CD14-positive monocyte (primary cell): ENCODE data around the gene PLAAT3. TPM values are rescaled to one million over a fixed set of nuclear protein-coding genes. Genes with fewer than 3 reads are reported as not detected.
"Not testable (repeated sequence)": the region's sequence is repeated elsewhere in the genome, so short reads cannot be mapped to it uniquely, and the experiment has no call there.

Source experiments
- DNase-seq, 3 donors: peaks; one replicate each; pipeline ENCODE4 v3.0.0-alpha.2; 2011 to 2022
- H2AFZ ChIP-seq: 2 replicates; pipeline ENCODE4 v1.6.0; 2012; ENCODE audit warnings: mild to moderate bottlenecking, low read depth, low read length, inconsistent platforms; ENCODE audit not compliant: insufficient read depth, poor library complexity, severe bottlenecking
- H3K27ac ChIP-seq, 2 donors: 1 replicate in 1 of 2; 2 replicates in 1 of 2; pipeline ENCODE4 v1.5.1; 2012 to 2013; ENCODE audit warnings: low read length in 2 of 2, control low read depth in 1 of 2, inconsistent platforms in 1 of 2, low read depth in 1 of 2, mild to moderate bottlenecking in 1 of 2
- H3K27me3 ChIP-seq, 2 donors: one replicate each; pipeline versions ENCODE4 v1.6.0 to v1.6.1; 2011 to 2013; ENCODE audit warnings: low read length in 2 of 2; ENCODE audit not compliant: control insufficient read depth in 2 of 2, insufficient read depth in 2 of 2
- H3K36me3 ChIP-seq, 2 donors: replicated peaks in 1 of 2; 1 replicate in 1 of 2; 2 replicates in 1 of 2; pipeline versions ENCODE4 v1.5.1 to v1.6.1; 2012 to 2013; ENCODE audit warnings: low read length in 2 of 2, control low read depth in 1 of 2, inconsistent platforms in 1 of 2, mild to moderate bottlenecking in 1 of 2; ENCODE audit not compliant: insufficient read depth in 2 of 2, control insufficient read depth in 1 of 2
- H3K4me1 ChIP-seq, 2 donors: 1 replicate in 1 of 2; 2 replicates in 1 of 2; pipeline versions ENCODE4 v1.5.1 to v1.6.1; 2012 to 2013; ENCODE audit warnings: low read length in 2 of 2, control low read depth in 1 of 2, inconsistent platforms in 1 of 2, mild to moderate bottlenecking in 1 of 2, moderate library complexity in 1 of 2; ENCODE audit not compliant: insufficient read depth in 2 of 2, control insufficient read depth in 1 of 2
- H3K4me2 ChIP-seq: replicated peaks from 2 replicates; pipeline ENCODE3; 2012; ENCODE audit warnings: low read length, moderate library complexity, mild to moderate bottlenecking; ENCODE audit not compliant: poor library complexity, severe bottlenecking; ENCODE audit errors: extremely low read depth
- H3K4me3 ChIP-seq, 3 experiments: fragments of 200-600 bp in 1 of 3; sonication (generic) in 1 of 3; replicated peaks in 1 of 3; 1 replicate in 2 of 3; 2 replicates in 1 of 3; pipeline ENCODE4 v1.5.1; 2011 to 2013; ENCODE audit warnings: low read length in 3 of 3, mild to moderate bottlenecking in 3 of 3, control low read depth in 2 of 3, low read depth in 2 of 3, inconsistent platforms in 1 of 3, moderate library complexity in 1 of 3
- H3K79me2 ChIP-seq: 2 replicates; pipeline ENCODE4 v1.6.0; 2012; ENCODE audit warnings: mild to moderate bottlenecking, control low read depth, inconsistent platforms, low read length, moderate library complexity; ENCODE audit not compliant: insufficient read depth
- H3K9ac ChIP-seq: 2 replicates; pipeline ENCODE4 v1.6.0; 2017; ENCODE audit warnings: low read length, mild to moderate bottlenecking; ENCODE audit not compliant: insufficient read depth, poor library complexity, severe bottlenecking
- H3K9me3 ChIP-seq, 2 donors: replicated peaks in 1 of 2; 1 replicate in 1 of 2; 2 replicates in 1 of 2; pipeline versions ENCODE4 v1.5.1 to v1.6.1; 2012 to 2013; ENCODE audit warnings: low read length in 2 of 2, control low read depth in 1 of 2; ENCODE audit not compliant: control insufficient read depth in 1 of 2, insufficient read depth in 1 of 2
- H4K20me1 ChIP-seq: 2 replicates; pipeline ENCODE4 v1.6.0; 2012; ENCODE audit warnings: mild to moderate bottlenecking, low read length, control low read depth, moderate library complexity; ENCODE audit not compliant: insufficient read depth
- H3K27ac Mint-ChIP-seq, 7 donors: one replicate each; pipeline ENCODE4 v1.8.0; 2020; ENCODE audit warnings: mild to moderate bottlenecking in 7 of 7, mixed read lengths in 7 of 7, moderate library complexity in 6 of 7, inconsistent platforms in 2 of 7
- H3K27me3 Mint-ChIP-seq, 3 donors: one replicate each; pipeline ENCODE4 v1.8.0; 2021 to 2022; ENCODE audit warnings: low read depth in 3 of 3, mild to moderate bottlenecking in 3 of 3, mixed read lengths in 3 of 3, moderate library complexity in 3 of 3, inconsistent platforms in 1 of 3
- H3K36me3 Mint-ChIP-seq, 2 donors: one replicate each; pipeline ENCODE4 v1.8.0; 2020; ENCODE audit warnings: mixed read lengths in 2 of 2, inconsistent platforms in 1 of 2, mild to moderate bottlenecking in 1 of 2
- H3K4me1 Mint-ChIP-seq: one replicate; pipeline ENCODE4 v1.8.0; 2020; ENCODE audit warnings: mild to moderate bottlenecking, mixed read lengths
- H3K4me3 Mint-ChIP-seq, 2 donors: one replicate each; pipeline ENCODE4 v1.8.0; 2020; ENCODE audit warnings: mild to moderate bottlenecking in 2 of 2, mixed read lengths in 2 of 2, moderate library complexity in 1 of 2
- H3K9me3 Mint-ChIP-seq, 7 donors: one replicate each; pipeline ENCODE4 v1.8.0; 2020 to 2022; ENCODE audit warnings: mixed read lengths in 7 of 7, mild to moderate bottlenecking in 6 of 7, moderate library complexity in 6 of 7, inconsistent platforms in 2 of 7
- CTCF ChIP-seq: fragments of 200-600 bp; IDR thresholded peaks from one replicate; pipeline ENCODE4 v1.8.0; 2022; ENCODE audit warnings: antibody characterized with exemption, mild to moderate bottlenecking
- WGBS: methylation state at CpG from one replicate; pipeline ENCODE4 v1.1.5; 2013; ENCODE audit warnings: missing lambda C conversion rate; ENCODE audit not compliant: insufficient coverage; 5-methylcytosine and 5-hydroxymethylcytosine counted together
- intact Hi-C, 2 donors: fragments of 100-400 bp; cut with micrococcal nuclease; formaldehyde crosslinking; loops; one replicate each; pipeline versions ENCODE4 v1.15.0 to v1.15.1; 2023
- polyA plus RNA-seq, 3 donors: library from polyadenylated mRNA; depleted of rRNA in 1 of 3; unstranded in 2 of 3; stranded (reverse) in 1 of 3; fragments of 300-500 nt in 2 of 3; fragments of >200 nt in 1 of 3; fragmentation: Illumina TruSeq in 2 of 3; gene quantifications; 1 replicate in 2 of 3; 2 replicates in 1 of 3; pipeline ENCODE4 v1.2.3, GENCODE V29; 2012 to 2021

PLAAT3 gene
- polyA plus RNA-seq, 3 donors: 20.2 to 67.3 (median 34.2) TPM

GRCh38 chr11:63586451-63587166 lies 27.6 kb downstream of the PLAAT3 start:
- Histone ChIP-seq H3K27ac (no peak overlapping the region), H2AFZ (no peak overlapping the region), H3K9ac (no peak overlapping the region), H4K20me1 (no peaks in the 10 kb centered on the region), H3K27me3 (no peaks in the 10 kb centered on the region), H3K4me2 (no peak overlapping the region), H3K79me2 (no peaks in the 10 kb centered on the region), H3K4me1 (no peaks in the 10 kb centered on the region), H3K9me3 (peaks cover 0 to 6% of the 10 kb centered on the region in 2 donors), H3K36me3 (no peaks in the 10 kb centered on the region), H3K4me3 (no peak overlapping the region)
- Mint-ChIP-seq H3K27ac (peak overlapping the region in 1 of 7 donors; percentile 26), H3K4me3 (no peak overlapping the region), H3K9me3 (peaks cover 5 to 11% (median 7%) of the 10 kb centered on the region in 7 donors), H3K4me1 (peaks cover 11% of the 10 kb centered on the region), H3K36me3 (peaks cover 0 to 56% of the 10 kb centered on the region in 2 donors), H3K27me3 (peaks cover 3 to 9% (median 4%) of the 10 kb centered on the region in 3 donors)
- intact Hi-C loops: no loop called here
- no peak for DNase-seq
- no CpG with 5 or more reads among the region's 6 CpGs for WGBS
- TF ChIP-seq CTCF: no peak

DNA sequence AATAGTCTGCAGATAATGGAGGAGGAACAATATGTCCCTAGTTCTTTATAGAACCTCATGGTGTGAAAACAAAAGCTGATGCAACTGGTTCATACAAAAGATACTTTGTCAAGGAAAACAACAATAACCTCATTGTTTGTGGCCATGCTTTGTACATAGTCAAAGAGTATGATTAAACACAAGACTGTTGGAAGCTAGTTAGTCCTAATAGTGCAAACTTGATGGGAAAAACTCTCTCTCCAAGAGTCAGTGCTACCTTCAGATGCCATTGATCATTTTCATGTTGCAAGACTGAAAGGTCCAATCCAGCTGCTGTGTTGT lies 30.9 kb downstream of the PLAAT3 start:
- DNase-seq: no peak
- Histone ChIP-seq H3K27ac (no peak overlapping the region), H3K4me1 (no peaks in the 10 kb centered on the region), H4K20me1 (no peaks in the 10 kb centered on the region), H3K9ac (no peak overlapping the region), H3K4me3 (no peak overlapping the region), H3K9me3 (peaks cover 11 to 22% of the 10 kb centered on the region in 2 donors), H3K4me2 (no peak overlapping the region), H3K79me2 (no peaks in the 10 kb centered on the region), H3K27me3 (no peaks in the 10 kb centered on the region), H3K36me3 (no peaks in the 10 kb centered on the region), H2AFZ (no peak overlapping the region)
- peaks cover 16 to 32% (median 30%) of the 10 kb centered on the region in 7 donors for H3K9me3 Mint-ChIP-seq
- TF ChIP-seq CTCF: no peak
- H3K4me1 Mint-ChIP-seq: peaks cover 11% of the 10 kb centered on the region
- peaks cover 0 to 8% (median 4%) of the 10 kb centered on the region in 3 donors for H3K27me3 Mint-ChIP-seq
- H3K27ac Mint-ChIP-seq: no peak overlapping the region
- intact Hi-C loops: no loop called here
- H3K36me3 Mint-ChIP-seq: peaks cover 0 to 45% of the 10 kb centered on the region in 2 donors
- no peak overlapping the region for H3K4me3 Mint-ChIP-seq

DNA sequence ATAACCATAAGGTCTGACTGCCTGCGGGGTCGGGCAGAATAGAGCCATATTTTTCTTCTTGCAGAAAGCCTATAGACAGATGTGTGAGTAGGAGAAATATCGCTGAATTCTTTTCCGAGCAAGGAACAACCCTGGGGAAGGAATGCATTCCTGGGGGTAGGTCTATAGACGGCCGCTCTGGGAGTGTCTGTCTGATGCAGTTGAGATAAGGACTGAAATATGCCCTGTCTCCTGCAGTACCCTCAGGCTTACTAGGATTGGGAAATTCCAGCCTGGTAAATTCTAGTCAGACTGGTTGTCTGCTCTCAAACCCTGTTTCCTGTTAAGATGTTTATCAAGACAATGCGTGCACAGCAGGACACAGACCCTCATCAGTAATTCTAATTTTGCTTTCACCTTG lies 33.0 kb downstream of the PLAAT3 start:
- H3K4me2 ChIP-seq, H3K4me1 ChIP-seq, H3K4me3 Mint-ChIP-seq: not testable (repeated sequence)

More for the DNA sequence above, 33.0 kb downstream of the PLAAT3 start:
- H3K4me3 ChIP-seq, H3K27ac Mint-ChIP-seq, intact Hi-C loops, H3K27me3 ChIP-seq, H3K36me3 ChIP-seq, H3K27ac ChIP-seq, H3K9ac ChIP-seq, H4K20me1 ChIP-seq, DNase-seq, H3K4me1 Mint-ChIP-seq, H2AFZ ChIP-seq, H3K79me2 ChIP-seq, H3K27me3 Mint-ChIP-seq: not testable (repeated sequence)
- WGBS: 100% methylated on average over 2 of the region's 7 CpGs
- H3K9me3 ChIP-seq: peaks cover 14 to 22% of the 10 kb centered on the region in 2 donors
- Mint-ChIP-seq H3K9me3 (peaks cover 20 to 40% (median 31%) of the 10 kb centered on the region in 7 donors), H3K36me3 (peaks cover 0 to 44% of the 10 kb centered on the region in 2 donors)
